Smooth muscle cell (in vitro differentiated cells): ENCODE measurements around the gene SP1. TPM values are rescaled to one million over a fixed set of nuclear protein-coding genes. Genes with fewer than 3 reads are reported as not detected.

Source experiments
- DNase-seq: peaks from one replicate; lab custom pipeline; 2025; ENCODE audit not compliant: unreplicated experiment; lab: John Stamatoyannopoulos, UW
- H2AFZ ChIP-seq: fragments of 200-600 bp; sonication (generic); 2 replicates; pipeline ENCODE4 v1.6.0; 2016; ENCODE audit warnings: antibody characterized with exemption, low read depth, mild to moderate bottlenecking
- H3F3A ChIP-seq: fragments of 200-600 bp; sonication (generic); 2 replicates; pipeline ENCODE4 v1.6.0; 2017; ENCODE audit warnings: antibody characterized with exemption, low read depth
- H3K27ac ChIP-seq: fragments of 200-600 bp; sonication (generic); 2 replicates; pipeline ENCODE4 v1.5.1; 2016; ENCODE audit warnings: low read depth, mild to moderate bottlenecking
- H3K27me3 ChIP-seq: fragments of 200-600 bp; sonication (generic); 2 replicates; pipeline ENCODE4 v1.6.1; 2016; ENCODE audit warnings: low read depth, mild to moderate bottlenecking
- H3K36me3 ChIP-seq: fragments of 200-600 bp; sonication (generic); 2 replicates; pipeline ENCODE4 v1.5.1; 2016; ENCODE audit warnings: low read depth
- H3K4me1 ChIP-seq: fragments of 200-600 bp; sonication (generic); 2 replicates; pipeline ENCODE4 v1.5.1; 2016; ENCODE audit warnings: low read depth
- H3K4me2 ChIP-seq: fragments of 200-600 bp; sonication (generic); 2 replicates; pipeline ENCODE4 v1.6.0; 2016; ENCODE audit warnings: mild to moderate bottlenecking
- H3K4me3 ChIP-seq: fragments of 200-600 bp; sonication (generic); 2 replicates; pipeline ENCODE4 v1.5.1; 2016; ENCODE audit warnings: mild to moderate bottlenecking
- H3K79me2 ChIP-seq: fragments of 200-600 bp; sonication (generic); 2 replicates; pipeline ENCODE4 v1.6.0; 2016; ENCODE audit warnings: low read depth, mild to moderate bottlenecking
- H3K9ac ChIP-seq: fragments of 200-600 bp; sonication (generic); 2 replicates; pipeline ENCODE4 v1.6.0; 2016; ENCODE audit warnings: low read depth
- H3K9me3 ChIP-seq: fragments of 200-600 bp; sonication (generic); replicated peaks from 2 replicates; pipeline ENCODE4 v1.5.1; 2016; ENCODE audit warnings: low read depth
- H4K20me1 ChIP-seq: fragments of 200-600 bp; sonication (generic); 2 replicates; pipeline ENCODE4 v1.6.0; 2016; ENCODE audit warnings: low read depth
- WGBS: methylation state at CpG from one replicate; pipeline ENCODE4 v1.1.7; 2016; ENCODE audit warnings: low lambda C conversion rate; 5-methylcytosine and 5-hydroxymethylcytosine counted together
- polyA plus RNA-seq: library from polyadenylated mRNA; unstranded; fragments of >200 nt; fragmentation: Nextera tagmentation; extraction: Ambion mirVana; gene quantifications from 2 replicates; pipeline ENCODE4 v1.2.1, GENCODE V29; 2016
- total RNA-seq: library from RNA; depleted of rRNA; stranded (reverse); fragments of >200 nt; gene quantifications from 2 replicates; pipeline ENCODE4 v1.2.3, GENCODE V29; 2014
- TF ChIP-seq, protein P1 (sequence below): fragments of 200-600 bp; sonication (generic); IDR thresholded peaks from 2 replicates; pipeline ENCODE4 v1.5.1; 2017; ENCODE audit warnings: borderline replicate concordance, mild to moderate bottlenecking, antibody characterized with exemption; ENCODE audit not compliant: insufficient read depth, poor library complexity, severe bottlenecking

Gene SP1
- total and polyA plus RNA-seq, 2 experiments from 2014 or later = 10.1 to 51.5 TPM

DNA sequence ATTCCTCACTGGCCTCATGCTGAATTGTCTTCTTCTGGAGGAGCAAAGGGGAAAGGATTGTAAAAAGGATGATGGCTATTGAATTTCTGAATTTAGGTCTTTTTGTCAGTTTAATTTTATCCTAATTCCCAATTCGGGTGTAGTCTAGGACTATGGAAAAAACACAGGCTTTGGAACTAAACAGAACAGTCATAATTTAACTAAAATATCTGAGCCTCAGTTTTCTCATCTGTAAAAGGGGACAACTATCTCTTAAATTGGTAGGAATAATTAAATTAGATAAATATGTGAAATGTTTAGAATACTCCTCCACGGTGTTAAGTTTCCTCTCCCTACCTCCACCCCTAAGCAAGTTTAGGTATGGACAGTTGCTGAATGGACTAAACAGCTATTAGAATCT lies 3.2 kb upstream of the SP1 start:
- TF ChIP-seq, protein P1, sequence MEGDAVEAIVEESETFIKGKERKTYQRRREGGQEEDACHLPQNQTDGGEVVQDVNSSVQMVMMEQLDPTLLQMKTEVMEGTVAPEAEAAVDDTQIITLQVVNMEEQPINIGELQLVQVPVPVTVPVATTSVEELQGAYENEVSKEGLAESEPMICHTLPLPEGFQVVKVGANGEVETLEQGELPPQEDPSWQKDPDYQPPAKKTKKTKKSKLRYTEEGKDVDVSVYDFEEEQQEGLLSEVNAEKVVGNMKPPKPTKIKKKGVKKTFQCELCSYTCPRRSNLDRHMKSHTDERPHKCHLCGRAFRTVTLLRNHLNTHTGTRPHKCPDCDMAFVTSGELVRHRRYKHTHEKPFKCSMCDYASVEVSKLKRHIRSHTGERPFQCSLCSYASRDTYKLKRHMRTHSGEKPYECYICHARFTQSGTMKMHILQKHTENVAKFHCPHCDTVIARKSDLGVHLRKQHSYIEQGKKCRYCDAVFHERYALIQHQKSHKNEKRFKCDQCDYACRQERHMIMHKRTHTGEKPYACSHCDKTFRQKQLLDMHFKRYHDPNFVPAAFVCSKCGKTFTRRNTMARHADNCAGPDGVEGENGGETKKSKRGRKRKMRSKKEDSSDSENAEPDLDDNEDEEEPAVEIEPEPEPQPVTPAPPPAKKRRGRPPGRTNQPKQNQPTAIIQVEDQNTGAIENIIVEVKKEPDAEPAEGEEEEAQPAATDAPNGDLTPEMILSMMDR = no peak
- Histone ChIP-seq H3F3A (peaks cover 15% of the 10 kb centered on the region), H3K27me3 (no peaks in the 10 kb centered on the region), H3K4me2 (no peak overlapping the region), H3K36me3 (no peaks in the 10 kb centered on the region), H3K9me3 (no peaks in the 10 kb centered on the region), H3K27ac (no peak overlapping the region), H3K9ac (no peak overlapping the region), H3K79me2 (peaks cover 4% of the 10 kb centered on the region), H4K20me1 (peaks cover 9% of the 10 kb centered on the region), H3K4me3 (no peak overlapping the region), H2AFZ (no peak overlapping the region), H3K4me1 (peaks cover 18% of the 10 kb centered on the region)
- DNase-seq = no peak
- 90% methylated on average over 2 of the region's 2 CpGs for WGBS

DNA sequence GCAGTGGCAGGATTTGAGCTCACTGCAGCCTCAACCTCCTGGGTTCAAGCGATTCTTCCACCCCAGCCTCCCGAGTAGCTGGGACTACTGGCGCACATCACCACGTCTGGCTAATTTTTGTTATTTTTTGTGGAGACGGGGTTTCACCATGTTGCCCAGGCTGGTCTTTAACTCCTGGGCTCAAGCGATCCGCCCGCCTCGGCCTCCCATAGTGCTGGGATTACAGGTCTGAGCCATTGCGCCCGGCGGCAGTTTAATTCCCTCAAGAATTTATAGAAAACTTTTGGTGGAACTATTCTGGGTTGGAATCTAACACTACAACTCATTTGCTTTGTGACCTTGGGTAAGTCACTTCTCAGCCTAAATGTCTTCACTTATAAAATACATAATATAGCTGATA lies 1.8 kb upstream of the SP1 start:
- H3K27me3 ChIP-seq = no peaks in the 10 kb centered on the region
- TF ChIP-seq, protein P1 = no peak
- H3K4me2 ChIP-seq = peak overlapping the region; percentile 84
- peak overlapping the region; percentile 71 for H3K27ac ChIP-seq
- no peaks in the 10 kb centered on the region for H3K9me3 ChIP-seq
- peaks cover 30% of the 10 kb centered on the region for H3K4me1 ChIP-seq
- H3K36me3 ChIP-seq = no peaks in the 10 kb centered on the region
- peaks cover 24% of the 10 kb centered on the region for H4K20me1 ChIP-seq
- H3F3A ChIP-seq = peaks cover 7% of the 10 kb centered on the region
- H3K9ac ChIP-seq = no peak overlapping the region
- DNase-seq = no peak
- WGBS = 98% methylated on average over 12 of the region's 12 CpGs
- peak overlapping the region; percentile 85 for H2AFZ ChIP-seq
- peaks cover 19% of the 10 kb centered on the region for H3K79me2 ChIP-seq
- no peak overlapping the region for H3K4me3 ChIP-seq

DNA sequence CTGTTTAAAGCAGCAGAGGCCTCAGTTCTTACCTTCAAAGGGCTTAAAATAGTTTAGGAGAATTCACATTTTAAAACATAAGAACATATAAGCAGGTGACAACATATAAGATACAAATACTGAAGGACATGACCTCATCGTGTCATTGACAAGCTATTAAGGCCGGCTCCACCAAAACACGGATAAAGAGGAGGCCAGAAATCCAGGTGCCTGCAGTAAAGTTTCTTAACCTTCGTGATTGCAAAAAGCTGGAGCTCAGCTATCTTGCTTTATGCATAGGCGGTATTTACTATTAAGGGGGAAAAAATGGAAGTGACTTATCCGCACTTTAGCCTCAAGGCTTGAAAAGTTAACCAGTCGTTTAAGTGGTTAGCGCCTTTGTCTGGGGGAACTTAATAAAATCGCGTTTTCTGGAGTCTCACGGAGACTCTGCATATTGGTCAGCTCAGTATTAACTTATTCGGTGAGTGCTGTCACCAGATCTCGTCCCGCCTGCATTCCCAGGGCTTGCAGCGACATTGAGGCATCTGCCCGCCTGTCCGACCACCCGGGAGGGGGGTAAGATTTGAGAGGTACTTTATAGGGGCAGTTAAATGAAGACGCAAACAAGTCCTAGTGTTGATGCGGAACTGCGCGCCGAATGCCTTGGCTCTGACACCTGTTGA lies 1.1 kb upstream of the SP1 start:
- Histone ChIP-seq H3K4me1 (peaks cover 34% of the 10 kb centered on the region), H3F3A (peaks cover 7% of the 10 kb centered on the region), H3K4me2 (peak overlapping the region; percentile 84), H2AFZ (peak overlapping the region; percentile 85), H4K20me1 (peaks cover 31% of the 10 kb centered on the region), H3K4me3 (peak overlapping the region; percentile 51), H3K27me3 (no peaks in the 10 kb centered on the region), H3K79me2 (peaks cover 25% of the 10 kb centered on the region), H3K36me3 (no peaks in the 10 kb centered on the region), H3K9ac (peak overlapping the region; percentile 17), H3K9me3 (no peaks in the 10 kb centered on the region), H3K27ac (peak overlapping the region; percentile 71)
- TF ChIP-seq, protein P1 = no peak
- DNase-seq = no peak
- WGBS = 18% methylated on average over 23 of the region's 23 CpGs
